ENCODE results near the gene EDC3.

EDC3 gene

GRCh38 chr15:74585191-74585590, 110.6 kb downstream of the EDC3 start:
- H3K4me3 ChIP-seq (ENCODE audit: low read depth, low read length), result no peak overlapping the region
- no peak for TF ChIP-seq CTCF (IDR thresholded peaks at IDR 0.05; ENCODE audit: insufficient read depth, low read length, missing control alignments)
- ChIA-PET POLR2A (no interaction called here), CTCF (no interaction called here)
- no peak for DNase-seq (ENCODE audit: low read depth, low spot score)

- ChIA-PET CTCF (no interaction called here), POLR2A (no interaction called here)
- H3K4me3 ChIP-seq (ENCODE audit: low read depth, low read length), result no peak overlapping the region
- no peak for DNase-seq (ENCODE audit: low read depth, low spot score)
- TF ChIP-seq CTCF (IDR thresholded peaks at IDR 0.05; ENCODE audit: insufficient read depth, low read length, missing control alignments), result no peak
Observed at GRCh38 chr15:74584779-74585178, 111.0 kb downstream of the EDC3 start.

GRCh38 chr15:74584204-74584603, 111.6 kb downstream of the EDC3 start:
- DNase-seq (ENCODE audit: low read depth, low spot score), result no peak
- H3K4me3 ChIP-seq (ENCODE audit: low read depth, low read length), result no peak overlapping the region
- ChIA-PET POLR2A (no interaction called here), CTCF (no interaction called here)
- TF ChIP-seq CTCF (IDR thresholded peaks at IDR 0.05; ENCODE audit: insufficient read depth, low read length, missing control alignments), result no peak
